ENCODE results near the gene CHRDL2.

CHRDL2 gene

GRCh38 chr11:74683941-74684481 is 47.2 kb downstream of the CHRDL2 start:
- CTCF ChIA-PET, result interaction anchor here (0.6 to 1.4 kb wide), 4 partner anchors 19 to 564 kb away, joined by 3 to 9 read pairs (median 4); no protein-coding TSS in a partner anchor
- no peak overlapping the region for H3K27ac ChIP-seq
- POLR2A ChIA-PET (ENCODE audit: low non-redundant PET), result no interaction called here
- no peak for DNase-seq (ENCODE audit: low spot score)
- no peak for TF ChIP-seq CTCF (conservative IDR thresholded peaks at IDR 0.05; ENCODE audit: low read depth)

- H3K27ac ChIP-seq, result no peak overlapping the region
- CTCF ChIA-PET, result interaction anchor here (0.6 to 1.4 kb wide), 4 partner anchors 19 to 565 kb away, joined by 3 to 9 read pairs (median 4); no protein-coding TSS in a partner anchor
- POLR2A ChIA-PET (ENCODE audit: low non-redundant PET), result no interaction called here
- peak; percentile 32 for TF ChIP-seq CTCF (conservative IDR thresholded peaks at IDR 0.05; ENCODE audit: low read depth)
- DNase-seq (ENCODE audit: low spot score), result no peak
These were observed 47.9 kb downstream of the CHRDL2 start for GRCh38 chr11:74683279-74683871.

GRCh38 chr11:74682731-74683278 is 48.4 kb downstream of the CHRDL2 start:
- ChIA-PET CTCF (interaction anchor here (0.6 to 1.4 kb wide), 2 partner anchors 20 to 462 kb away, joined by 5 to 9 read pairs; no protein-coding TSS in a partner anchor), POLR2A (ENCODE audit: low non-redundant PET) (no interaction called here)
- no peak for TF ChIP-seq CTCF (conservative IDR thresholded peaks at IDR 0.05; ENCODE audit: low read depth)

GRCh38 chr11:74681686-74682651 is 49.3 kb downstream of the CHRDL2 start:
- no peak overlapping the region for H3K27ac ChIP-seq
- no peak for DNase-seq (ENCODE audit: low spot score)
- TF ChIP-seq CTCF (conservative IDR thresholded peaks at IDR 0.05; ENCODE audit: low read depth), result no peak
- POLR2A ChIA-PET (ENCODE audit: low non-redundant PET), result no interaction called here
- CTCF ChIA-PET, result interaction anchor here (0.8 to 1.0 kb wide), 2 partner anchors 20 to 45 kb away, joined by 3 to 5 read pairs; no protein-coding TSS in a partner anchor

More at GRCh38 chr11:74682731-74683278, 48.4 kb downstream of the CHRDL2 start:
- H3K27ac ChIP-seq, result no peak overlapping the region
- DNase-seq (ENCODE audit: low spot score), result no peak

GRCh38 chr11:74680703-74681531 is 50.3 kb downstream of the CHRDL2 start:
- ChIA-PET POLR2A (ENCODE audit: low non-redundant PET) (no interaction called here), CTCF (interaction anchor here (0.7 to 1.0 kb wide), 3 partner anchors 21 to 561 kb away, joined by 3 to 5 read pairs (median 4); no protein-coding TSS in a partner anchor)
- DNase-seq (ENCODE audit: low spot score), result no peak
- TF ChIP-seq CTCF (conservative IDR thresholded peaks at IDR 0.05; ENCODE audit: low read depth), result no peak
- H3K27ac ChIP-seq, result no peak overlapping the region
